Measurements from ENCODE around the gene BMP8B. TPM values are rescaled to one million over a fixed set of nuclear protein-coding genes. Genes with fewer than 3 reads are reported as not detected.
A peak's percentile ranks its signal among the peaks of the same experiment; 100 is the strongest.
"Not testable (repeated sequence)": the region's sequence is repeated elsewhere in the genome, so short reads cannot be mapped to it uniquely, and the experiment has no call there.

The BMP8B gene
- total and polyA plus RNA-seq, 7 donors = 0.06 to 0.25 (median 0.15) TPM

- Histone ChIP-seq H3K4me1 (no peaks in the 10 kb centered on the region), H3K27ac (no peak overlapping the region), H3K36me3 (ENCODE audit: insufficient read depth in 1 of 2, low read depth in 1 of 2) (no peaks in the 10 kb centered on the region), H3K9me3 (no peaks in the 10 kb centered on the region), H3K4me3 (no peak overlapping the region), H3K27me3 (ENCODE audit: insufficient read depth in 3 of 3, low read length in 2 of 3) (no peaks in the 10 kb centered on the region)
- TF ChIP-seq CTCF (IDR thresholded peaks at IDR 0.05) = no peak
- WGBS, 3 donors = 71 to 82% (median 79%) methylated on average over 4 of the region's 4 CpGs
- intact Hi-C loops (cut with DNase I) = no loop called here
- DNase-seq (no peak), ATAC-seq (no peak)
Measured at GRCh38 chr1:39777306-39777705, 11.4 kb downstream of the BMP8B start.

GRCh38 chr1:39776886-39777285, 11.8 kb downstream of the BMP8B start:
- intact Hi-C loops (cut with DNase I) = no loop called here
- no peaks in the 10 kb centered on the region for H3K27me3 ChIP-seq (ENCODE audit: insufficient read depth in 3 of 3, low read length in 2 of 3)
- no peak for ATAC-seq
- no peaks in the 10 kb centered on the region for H3K9me3 ChIP-seq
- 82 to 84% (median 83%) methylated on average over 4 of the region's 4 CpGs for WGBS, 3 donors
- H3K27ac ChIP-seq = no peak overlapping the region
- no peaks in the 10 kb centered on the region for H3K4me1 ChIP-seq
- TF ChIP-seq CTCF (IDR thresholded peaks at IDR 0.05) = no peak
- no peak overlapping the region for H3K4me3 ChIP-seq
- no peaks in the 10 kb centered on the region for H3K36me3 ChIP-seq (ENCODE audit: insufficient read depth in 1 of 2, low read depth in 1 of 2)
- DNase-seq = no peak

- no peaks in the 10 kb centered on the region for H3K9me3 ChIP-seq
- 61 to 70% (median 65%) methylated on average over 12 of the region's 12 CpGs for WGBS, 3 donors
- H3K27ac ChIP-seq = no peak overlapping the region
- intact Hi-C loops (cut with DNase I) = no loop called here
- no peak overlapping the region for H3K4me3 ChIP-seq
- DNase-seq (no peak), ATAC-seq (no peak)
- no peaks in the 10 kb centered on the region for H3K36me3 ChIP-seq (ENCODE audit: insufficient read depth in 1 of 2, low read depth in 1 of 2)
- H3K4me1 ChIP-seq = no peaks in the 10 kb centered on the region
- no peaks in the 10 kb centered on the region for H3K27me3 ChIP-seq (ENCODE audit: insufficient read depth in 3 of 3, low read length in 2 of 3)
- no peak for TF ChIP-seq CTCF (IDR thresholded peaks at IDR 0.05)
Measured at GRCh38 chr1:39776400-39776713, 12.3 kb downstream of the BMP8B start.

GRCh38 chr1:39775676-39776399, 12.8 kb downstream of the BMP8B start:
- H3K9me3 ChIP-seq; H3K27me3 ChIP-seq (ENCODE audit: insufficient read depth in 3 of 3, low read length in 2 of 3); H3K4me1 ChIP-seq; H3K27ac ChIP-seq; intact Hi-C loops (cut with DNase I); DNase-seq; H3K4me3 ChIP-seq; ATAC-seq; H3K36me3 ChIP-seq (ENCODE audit: insufficient read depth in 1 of 2, low read depth in 1 of 2): not testable (repeated sequence)
- 82 to 91% (median 83%) methylated on average over 13 to 15 of the region's 20 CpGs for WGBS, 3 donors

GRCh38 chr1:39775141-39775540, 13.5 kb downstream of the BMP8B start:
- H3K9me3 ChIP-seq; H3K27ac ChIP-seq; H3K36me3 ChIP-seq (ENCODE audit: insufficient read depth in 1 of 2, low read depth in 1 of 2); DNase-seq; H3K4me3 ChIP-seq; ATAC-seq; H3K4me1 ChIP-seq; intact Hi-C loops (cut with DNase I); H3K27me3 ChIP-seq (ENCODE audit: insufficient read depth in 3 of 3, low read length in 2 of 3): not testable (repeated sequence)
- 78 to 80% (median 79%) methylated on average over 11 of the region's 11 CpGs for WGBS, 3 donors

GRCh38 chr1:39773369-39773979, 15.2 kb downstream of the BMP8B start:
- H3K4me1 ChIP-seq; ATAC-seq; H3K36me3 ChIP-seq (ENCODE audit: insufficient read depth in 1 of 2, low read depth in 1 of 2); intact Hi-C loops (cut with DNase I); DNase-seq; H3K27ac ChIP-seq; H3K27me3 ChIP-seq (ENCODE audit: insufficient read depth in 3 of 3, low read length in 2 of 3); H3K4me3 ChIP-seq; H3K9me3 ChIP-seq: not testable (repeated sequence)
- WGBS, 3 donors = 35 to 49% methylated on average over 3 of the region's 23 CpGs; no CpG with 5 or more reads in 1 of the 3 donors

- H3K4me3 ChIP-seq; H3K9me3 ChIP-seq; DNase-seq; H3K4me1 ChIP-seq; H3K27ac ChIP-seq; H3K27me3 ChIP-seq (ENCODE audit: insufficient read depth in 3 of 3, low read length in 2 of 3); intact Hi-C loops (cut with DNase I); H3K36me3 ChIP-seq (ENCODE audit: insufficient read depth in 1 of 2, low read depth in 1 of 2): not testable (repeated sequence)
- peak; percentile 39 to 66 (median 52) for ATAC-seq
- 9 to 20% (median 15%) methylated on average over 6 to 41 of the region's 57 CpGs for WGBS, 3 donors
Measured at GRCh38 chr1:39771022-39771532, 17.6 kb downstream of the BMP8B start, which contains the start of gene OXCT2. TSS of gene OXCT2 (minus strand) at chr1:39771348. CDS start at chr1:39771255, 93 bp downstream.

- peak; percentile 2 to 57 (median 48) for ATAC-seq
- DNase-seq; intact Hi-C loops (cut with DNase I); H3K4me3 ChIP-seq; H3K27ac ChIP-seq; H3K27me3 ChIP-seq (ENCODE audit: insufficient read depth in 3 of 3, low read length in 2 of 3); H3K36me3 ChIP-seq (ENCODE audit: insufficient read depth in 1 of 2, low read depth in 1 of 2); H3K4me1 ChIP-seq; H3K9me3 ChIP-seq: not testable (repeated sequence)
- WGBS, 3 donors = 30 to 35% (median 34%) methylated on average over 11 to 21 of the region's 71 CpGs
Measured at GRCh38 chr1:39770100-39771021, 18.3 kb downstream of the BMP8B start.
